Endothelial cell of umbilical vein (primary cell): Measurements from ENCODE around the gene PLEKHA8. TPM values are rescaled to one million over a fixed set of nuclear protein-coding genes. Genes with fewer than 3 reads are reported as not detected.

Source experiments
- BruUV-seq: library from RNA; stranded (reverse); fragments of 400-500 nt; replicated peaks from 2 replicates; lab custom pipeline; 2021; lab: Mats Ljungman, UMichigan
- CTCF ChIA-PET: fragments of 300-600, 350-600 bp; sonication (Branson Sonifier 250); formaldehyde crosslinking; loops from one replicate; lab custom pipeline; 2021; ENCODE audit warnings: antibody characterized with exemption, inconsistent platforms; lab: Charles Lee
- POLR2A ChIA-PET: fragments of 300-600, 350-600 bp; sonication (Branson Sonifier 250); formaldehyde crosslinking; loops from one replicate; lab custom pipeline; 2021; ENCODE audit warnings: antibody characterized with exemption, inconsistent platforms; lab: Charles Lee
- DNase-seq: peaks from one replicate; pipeline ENCODE4 v3.0.0-alpha.2; 2011; ENCODE audit warnings: low read depth, low spot score
- FAIRE-seq: peaks from 2 replicates; lab custom pipeline; 2011; peaks lifted over from hg19 to GRCh38; lab: Jason Lieb, UNC
- H2AFZ ChIP-seq: 2 replicates; pipeline ENCODE4 v1.6.0; 2012; ENCODE audit warnings: low read depth, low read length, control low read depth, inconsistent platforms
- H3K27ac ChIP-seq: 2 replicates; pipeline ENCODE4 v1.5.1; 2011; ENCODE audit warnings: low read depth, mild to moderate bottlenecking, control low read depth, low read length, moderate library complexity; ENCODE audit not compliant: insufficient read depth
- H3K27me3 ChIP-seq, 2 experiments: 2 replicates each; pipeline versions ENCODE4 v1.6.0 to v1.6.1; 2011; ENCODE audit warnings: low read length in 2 of 2, mixed read lengths in 1 of 2; ENCODE audit not compliant: control insufficient read depth in 2 of 2, insufficient read depth in 2 of 2
- H3K36me3 ChIP-seq, 2 experiments: 2 replicates in 1 of 2; 3 replicates in 1 of 2; pipeline ENCODE4 v1.5.1; 2011; ENCODE audit warnings: low read length in 2 of 2, mild to moderate bottlenecking in 1 of 2, moderate library complexity in 1 of 2; ENCODE audit not compliant: control insufficient read depth in 2 of 2, insufficient read depth in 2 of 2; ENCODE audit errors: extremely low read depth in 1 of 2
- H3K4me1 ChIP-seq: 3 replicates; pipeline ENCODE4 v1.5.1; 2011; ENCODE audit warnings: mild to moderate bottlenecking, low read length; ENCODE audit not compliant: control insufficient read depth, insufficient read depth; ENCODE audit errors: extremely low read depth
- H3K4me2 ChIP-seq: 2 replicates; pipeline ENCODE4 v1.6.1; 2011; ENCODE audit warnings: low read length, control low read depth, mixed read lengths; ENCODE audit not compliant: insufficient read depth
- H3K4me3 ChIP-seq, 3 experiments: fragments of 200-600 bp in 1 of 3; sonication (generic), shearing (Covaris generic) in 1 of 3; replicated peaks in 1 of 3; 2 replicates each; pipeline ENCODE4 v1.5.1; 2011 to 2016; ENCODE audit warnings: control low read depth in 3 of 3, low read length in 3 of 3, mild to moderate bottlenecking in 2 of 3, inconsistent platforms in 1 of 3, low read depth in 1 of 3, moderate library complexity in 1 of 3; ENCODE audit not compliant: insufficient read depth in 1 of 3
- H3K79me2 ChIP-seq: 2 replicates; pipeline ENCODE4 v1.6.0; 2012; ENCODE audit warnings: low read length, inconsistent platforms; ENCODE audit not compliant: control insufficient read depth, insufficient read depth
- H3K9ac ChIP-seq: replicated peaks from 2 replicates; pipeline ENCODE3; 2011; ENCODE audit warnings: low read length, control low read depth; ENCODE audit not compliant: insufficient read depth; ENCODE audit errors: extremely low read depth
- H3K9me1 ChIP-seq: replicated peaks from 3 replicates; pipeline ENCODE4 v1.6.0; 2011; ENCODE audit warnings: mild to moderate bottlenecking, low read length; ENCODE audit not compliant: control insufficient read depth, insufficient read depth; ENCODE audit errors: extremely low read depth
- H3K9me3 ChIP-seq: replicated peaks from 2 replicates; pipeline ENCODE4 v1.5.1; 2012; ENCODE audit warnings: low read length, inconsistent platforms; ENCODE audit not compliant: control insufficient read depth, insufficient read depth
- H4K20me1 ChIP-seq: replicated peaks from 2 replicates; pipeline ENCODE3; 2011; ENCODE audit warnings: mild to moderate bottlenecking, low read length; ENCODE audit not compliant: control insufficient read depth, insufficient read depth; ENCODE audit errors: extremely low read depth
- EZH2 ChIP-seq: IDR thresholded peaks from 2 replicates; pipeline ENCODE4 v1.6.1; 2012; ENCODE audit warnings: borderline replicate concordance, low read depth, mild to moderate bottlenecking, moderate library complexity, low read length, inconsistent platforms; ENCODE audit not compliant: severe bottlenecking
- FOS ChIP-seq: IDR thresholded peaks from 2 replicates; pipeline ENCODE4 v1.6.1; 2011; ENCODE audit warnings: mild to moderate bottlenecking, low read length, moderate library complexity, borderline replicate concordance; ENCODE audit not compliant: insufficient read depth
- GATA2 ChIP-seq: IDR thresholded peaks from 2 replicates; pipeline ENCODE4 v1.7.0; 2011; ENCODE audit warnings: low read depth, mild to moderate bottlenecking, moderate library complexity, mixed read lengths, low read length; ENCODE audit not compliant: insufficient read length, insufficient read depth
- JUN ChIP-seq: IDR thresholded peaks from 2 replicates; pipeline ENCODE4 v1.6.1; 2011; ENCODE audit warnings: borderline replicate concordance, low read depth; ENCODE audit not compliant: insufficient read length, insufficient read depth
- MYC ChIP-seq: IDR thresholded peaks from one replicate; pipeline ENCODE4 v1.6.1; 2011; ENCODE audit warnings: mild to moderate bottlenecking, low read depth, low read length
- POLR2A ChIP-seq: IDR thresholded peaks from 2 replicates; pipeline ENCODE4 v1.6.1; 2012; ENCODE audit warnings: low read depth, mild to moderate bottlenecking, control low read depth, low read length
- POLR2AphosphoS5 ChIP-seq: IDR thresholded peaks from 2 replicates; pipeline ENCODE4 v1.6.1; 2012; ENCODE audit warnings: low read depth, mild to moderate bottlenecking, control low read depth, low read length, moderate library complexity; ENCODE audit not compliant: insufficient read depth
- dilution Hi-C: fragments of 300-500 bp; cut with MboI; formaldehyde crosslinking; loops from one replicate; pipeline ENCODE4 v1.15.0; 2019; ENCODE audit warnings: low sequenced_read_pairs; ENCODE audit not compliant: extremely low pct_ligation_motif_present
- intact Hi-C: fragments of 100-400 bp; cut with micrococcal nuclease; formaldehyde crosslinking; loops from one replicate; pipeline ENCODE4 v1.10.0; 2022
- polyA plus RNA-seq, 4 experiments: library from polyadenylated mRNA; depleted of rRNA in 3 of 4; stranded (reverse) in 3 of 4; unstranded in 1 of 4; fragments of >200 nt; gene quantifications; 2 replicates each; pipeline versions ENCODE4 v1.2.1 to v1.2.3, GENCODE V29; 2011 to 2012; ENCODE audit warnings: missing spikeins in 1 of 4
- total RNA-seq: library from RNA; stranded (reverse); gene quantifications from 2 replicates; pipeline ENCODE4 v1.2.3, GENCODE V29; 2021
- TF ChIP-seq, protein P1 (sequence below): IDR thresholded peaks from 2 replicates; pipeline ENCODE4 v1.6.1; 2011; ENCODE audit not compliant: insufficient read depth, insufficient read length
- TF ChIP-seq, protein P2 (sequence below), 2 donors: IDR thresholded peaks; 1 replicate in 1 of 2; 2 replicates in 1 of 2; pipeline ENCODE4 v1.5.1; 2011; ENCODE audit warnings: low read length in 2 of 2, mild to moderate bottlenecking in 2 of 2, moderate library complexity in 2 of 2, control low read depth in 1 of 2, inconsistent platforms in 1 of 2, low read depth in 1 of 2; ENCODE audit not compliant: insufficient read depth in 1 of 2; ENCODE audit errors: extremely low read depth in 1 of 2

The PLEKHA8 gene
- total and polyA plus RNA-seq, 2 donors (not counting 3 experiments of a cell fraction or from before 2014, with no cell fraction given), result 4.5 to 19.8 TPM

DNA sequence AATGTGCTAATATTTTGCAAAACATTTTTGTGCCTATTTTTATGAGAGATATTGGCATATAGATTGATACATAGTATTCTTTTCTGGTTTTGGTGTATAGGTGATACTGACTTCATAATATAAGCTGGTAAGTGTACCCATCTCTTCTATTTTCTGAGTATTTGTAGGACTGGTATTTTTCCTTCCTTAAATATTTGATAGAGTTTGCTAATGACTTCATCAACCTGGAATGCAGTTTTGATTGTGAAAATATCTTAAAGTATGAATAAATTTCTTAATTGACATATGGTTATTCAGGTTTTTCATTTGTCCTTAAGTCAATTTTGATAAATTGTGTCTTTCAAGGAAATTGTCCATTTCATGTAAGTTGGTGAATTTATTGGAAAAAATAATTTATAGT, 32.6 kb upstream of the PLEKHA8 start:
- Histone ChIP-seq H3K27ac (no peak overlapping the region), H3K36me3 (no peaks in the 10 kb centered on the region), H3K9me1 (no peaks in the 10 kb centered on the region), H3K79me2 (no peaks in the 10 kb centered on the region), H3K4me2 (no peak overlapping the region), H3K9me3 (peaks cover 3% of the 10 kb centered on the region), H3K4me1 (peaks cover 3% of the 10 kb centered on the region), H3K9ac (no peak overlapping the region), H3K27me3 (no peaks in the 10 kb centered on the region), H3K4me3 (no peak overlapping the region), H2AFZ (no peak overlapping the region), H4K20me1 (no peaks in the 10 kb centered on the region)
- BruUV-seq, result no TSS peak
- FAIRE-seq, result no peak
- DNase-seq, result no peak
- intact Hi-C loops (no loop called here), dilution Hi-C loops (no loop called here)
- ChIA-PET POLR2A (no interaction called here), CTCF (no interaction called here)
- TF ChIP-seq POLR2AphosphoS5, result no peak
- no peak for TF ChIP-seq GATA2
- no peak for TF ChIP-seq FOS
- TF ChIP-seq EZH2, result no peak
- no peak for TF ChIP-seq POLR2A
- no peak for TF ChIP-seq JUN
- TF ChIP-seq, protein P1, sequence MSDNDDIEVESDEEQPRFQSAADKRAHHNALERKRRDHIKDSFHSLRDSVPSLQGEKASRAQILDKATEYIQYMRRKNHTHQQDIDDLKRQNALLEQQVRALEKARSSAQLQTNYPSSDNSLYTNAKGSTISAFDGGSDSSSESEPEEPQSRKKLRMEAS, result no peak
- TF ChIP-seq, protein P2, sequence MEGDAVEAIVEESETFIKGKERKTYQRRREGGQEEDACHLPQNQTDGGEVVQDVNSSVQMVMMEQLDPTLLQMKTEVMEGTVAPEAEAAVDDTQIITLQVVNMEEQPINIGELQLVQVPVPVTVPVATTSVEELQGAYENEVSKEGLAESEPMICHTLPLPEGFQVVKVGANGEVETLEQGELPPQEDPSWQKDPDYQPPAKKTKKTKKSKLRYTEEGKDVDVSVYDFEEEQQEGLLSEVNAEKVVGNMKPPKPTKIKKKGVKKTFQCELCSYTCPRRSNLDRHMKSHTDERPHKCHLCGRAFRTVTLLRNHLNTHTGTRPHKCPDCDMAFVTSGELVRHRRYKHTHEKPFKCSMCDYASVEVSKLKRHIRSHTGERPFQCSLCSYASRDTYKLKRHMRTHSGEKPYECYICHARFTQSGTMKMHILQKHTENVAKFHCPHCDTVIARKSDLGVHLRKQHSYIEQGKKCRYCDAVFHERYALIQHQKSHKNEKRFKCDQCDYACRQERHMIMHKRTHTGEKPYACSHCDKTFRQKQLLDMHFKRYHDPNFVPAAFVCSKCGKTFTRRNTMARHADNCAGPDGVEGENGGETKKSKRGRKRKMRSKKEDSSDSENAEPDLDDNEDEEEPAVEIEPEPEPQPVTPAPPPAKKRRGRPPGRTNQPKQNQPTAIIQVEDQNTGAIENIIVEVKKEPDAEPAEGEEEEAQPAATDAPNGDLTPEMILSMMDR (IDR thresholded peaks at IDR 0.05; ENCODE audit: extremely low read depth in 1 of 2, insufficient read depth in 1 of 2, low read depth in 1 of 2, low read length in 2 of 2), result no peak
- TF ChIP-seq MYC, result no peak
